ENCODE data around the gene GLOD5. TPM values are rescaled to one million over a fixed set of nuclear protein-coding genes. Genes with fewer than 3 reads are reported as not detected.

GLOD5 gene
- total and polyA plus RNA-seq, 9 of the 15 experiments (the other 6 are each of a cell fraction or from before 2014, with no cell fraction given): 0.27 to 4.4 (median 2.2) TPM

DNA sequence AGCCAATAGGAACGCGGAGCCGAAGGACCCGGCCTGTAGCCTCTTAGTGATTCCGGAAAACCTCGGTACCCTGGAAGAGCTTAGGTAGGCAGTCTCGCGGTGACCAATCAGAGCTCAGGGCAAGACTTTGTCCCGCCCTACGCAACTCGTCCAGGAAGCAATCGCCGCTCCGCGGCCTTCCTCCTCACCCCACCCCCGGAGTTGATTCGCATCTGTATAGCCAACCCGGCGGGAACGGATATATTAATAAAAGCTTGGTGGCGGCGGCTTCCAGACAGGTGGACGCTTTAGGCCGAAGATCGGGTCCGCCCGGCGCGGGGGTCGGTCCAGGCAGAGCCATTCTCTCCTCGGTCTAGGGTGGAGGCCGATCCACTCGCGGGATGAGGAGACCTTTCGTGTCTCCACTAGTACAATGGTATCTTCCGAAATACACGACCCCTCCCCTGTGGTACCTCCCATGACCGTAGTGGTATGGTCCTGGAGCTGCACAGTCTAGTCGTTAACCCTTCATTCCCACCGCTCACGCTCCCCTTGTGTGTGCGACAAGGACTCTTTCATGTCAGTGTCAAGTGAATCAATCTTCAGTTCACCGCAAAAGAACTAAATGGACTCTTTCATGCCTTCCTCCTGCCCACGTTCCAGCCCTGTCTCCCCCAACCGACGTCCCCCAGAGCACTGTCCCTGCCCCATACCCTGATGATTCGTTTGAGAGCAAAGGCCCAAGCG is 24.2 kb upstream of the GLOD5 start (continued):
- TF ChIP-seq, protein P1, sequence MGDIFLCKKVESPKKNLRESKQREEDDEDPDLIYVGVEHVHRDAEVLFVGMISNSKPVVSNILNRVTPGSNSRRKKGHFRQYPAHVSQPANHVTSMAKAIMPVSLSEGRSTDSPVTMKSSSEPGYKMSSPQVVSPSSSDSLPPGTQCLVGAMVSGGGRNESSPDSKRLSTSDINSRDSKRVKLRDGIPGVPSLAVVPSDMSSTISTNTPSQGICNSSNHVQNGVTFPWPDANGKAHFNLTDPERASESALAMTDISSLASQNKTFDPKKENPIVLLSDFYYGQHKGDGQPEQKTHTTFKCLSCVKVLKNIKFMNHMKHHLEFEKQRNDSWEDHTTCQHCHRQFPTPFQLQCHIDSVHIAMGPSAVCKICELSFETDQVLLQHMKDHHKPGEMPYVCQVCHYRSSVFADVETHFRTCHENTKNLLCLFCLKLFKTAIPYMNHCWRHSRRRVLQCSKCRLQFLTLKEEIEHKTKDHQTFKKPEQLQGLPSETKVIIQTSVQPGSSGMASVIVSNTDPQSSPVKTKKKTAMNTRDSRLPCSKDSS (IDR thresholded peaks at IDR 0.05; ENCODE audit: low read depth, partially characterized antibody): no peak
- TF ChIP-seq ELF4 (CRISPR knock-in tag; IDR thresholded peaks at IDR 0.05): peak; percentile 9; the same call in 1 of the 2 replicates
- no peak for TF ChIP-seq SMARCE1 (IDR thresholded peaks at IDR 0.05)
- TF ChIP-seq SOX6 (IDR thresholded peaks at IDR 0.05): peak; percentile 10; the same call in 1 of the 2 replicates
- no peak for TF ChIP-seq DMBX1 (CRISPR knock-in tag; IDR thresholded peaks at IDR 0.05; ENCODE audit: borderline replicate concordance)
- TF ChIP-seq PHF8 (IDR thresholded peaks at IDR 0.05; ENCODE audit: borderline replicate concordance, low read length): peak; percentile 79
- TF ChIP-seq TGIF2 (CRISPR knock-in tag; IDR thresholded peaks at IDR 0.05): no peak
- no peak for TF ChIP-seq NCOA1 (IDR thresholded peaks at IDR 0.05; ENCODE audit: low read depth)
- TF ChIP-seq, protein P2, sequence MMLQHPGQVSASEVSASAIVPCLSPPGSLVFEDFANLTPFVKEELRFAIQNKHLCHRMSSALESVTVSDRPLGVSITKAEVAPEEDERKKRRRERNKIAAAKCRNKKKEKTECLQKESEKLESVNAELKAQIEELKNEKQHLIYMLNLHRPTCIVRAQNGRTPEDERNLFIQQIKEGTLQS (IDR thresholded peaks at IDR 0.05): 0 out of 2 replicates have a peak, but pooled peaks have one; percentile 6
- TF ChIP-seq, protein P2 (CRISPR knock-in tag; conservative IDR thresholded peaks at IDR 0.05): no peak
- peak; percentile 40; the same call in 1 of the 2 replicates for TF ChIP-seq HDAC2 (IDR thresholded peaks at IDR 0.05)
- TF ChIP-seq CREB5 (CRISPR knock-in tag; IDR thresholded peaks at IDR 0.05): no peak
- 0 out of 2 replicates have a peak, but pooled peaks have one; percentile 16 for TF ChIP-seq HDGF (IDR thresholded peaks at IDR 0.05)
- TF ChIP-seq XRCC3 (IDR thresholded peaks at IDR 0.05): no peak
- peak; percentile 72 for TF ChIP-seq NBN (IDR thresholded peaks at IDR 0.05; ENCODE audit: low read depth)
- TF ChIP-seq NONO (IDR thresholded peaks at IDR 0.05; ENCODE audit: low read depth in 2 of 2, low read length in 1 of 2): peak in 1 of 2 experiments; percentile 97; a peak in 2 of 4 replicates
- peak; percentile 40 for TF ChIP-seq MTA2 (IDR thresholded peaks at IDR 0.05; ENCODE audit: low read depth)
- TF ChIP-seq CBX1 (IDR thresholded peaks at IDR 0.05; ENCODE audit: low read depth): no peak
- TF ChIP-seq CHD2 (IDR thresholded peaks at IDR 0.05; ENCODE audit: low read depth, low read length): 0 out of 2 replicates have a peak, but pooled peaks have one; percentile 46
